WTC11 (cell line): ENCODE results near the gene RFX3. TPM values are rescaled to one million over a fixed set of nuclear protein-coding genes. Genes with fewer than 3 reads are reported as not detected.

ENCODE experiments used
- ATAC-seq: fragments of 200-7000 bp; cut with Tn5 transposase; 2 replicates; pipeline ENCODE4 v1.10.0; 2021; ENCODE audit warnings: mild to moderate bottlenecking, moderate library complexity
- CTCF ChIA-PET: fragments of 300-600 bp; sonication (Branson Sonifier 250); formaldehyde crosslinking; loops from one replicate; lab custom pipeline; 2021; ENCODE audit warnings: antibody characterized with exemption; lab: Charles Lee
- POLR2A ChIA-PET: fragments of 350-600 bp; sonication (Branson Sonifier 250); formaldehyde crosslinking; loops from one replicate; lab custom pipeline; 2021; ENCODE audit warnings: antibody characterized with exemption; lab: Charles Lee
- DNase-seq: peaks from one replicate; pipeline ENCODE4 v3.0.0; 2021; ENCODE audit warnings: low spot score
- H3K27ac Mint-ChIP-seq: 2 replicates; pipeline ENCODE4 v1.8.0; 2021; ENCODE audit warnings: mixed read lengths
- H3K27me3 Mint-ChIP-seq: 2 replicates; pipeline ENCODE4 v1.8.0; 2021; ENCODE audit warnings: low read depth, mild to moderate bottlenecking, moderate library complexity, mixed read lengths
- H3K36me3 Mint-ChIP-seq: 2 replicates; pipeline ENCODE4 v1.8.0; 2021; ENCODE audit warnings: mixed read lengths
- H3K4me1 Mint-ChIP-seq: 2 replicates; pipeline ENCODE4 v1.8.0; 2022; ENCODE audit warnings: mixed read lengths
- H3K4me3 Mint-ChIP-seq: 2 replicates; pipeline ENCODE4 v1.8.0; 2021; ENCODE audit warnings: mild to moderate bottlenecking, moderate library complexity, mixed read lengths
- H3K9me3 Mint-ChIP-seq: 2 replicates; pipeline ENCODE4 v1.8.0; 2021; ENCODE audit warnings: mixed read lengths
- ATF6 ChIP-seq: sonication (generic); formaldehyde crosslinking; IDR thresholded peaks from 2 replicates; pipeline ENCODE4 v1.8.1; 2023; ENCODE audit warnings: mild to moderate bottlenecking, missing genetic modification reagents
- CREB1 ChIP-seq: sonication (generic); formaldehyde crosslinking; IDR thresholded peaks from 2 replicates; pipeline ENCODE4 v1.8.0; 2023; ENCODE audit warnings: mild to moderate bottlenecking, missing genetic modification reagents
- FOXJ3 ChIP-seq: sonication (generic); formaldehyde crosslinking; IDR thresholded peaks from 2 replicates; pipeline ENCODE4 v1.9.0; 2021; ENCODE audit warnings: missing genetic modification reagents, mild to moderate bottlenecking, borderline replicate concordance
- FOXP1 ChIP-seq: sonication (generic); formaldehyde crosslinking; IDR thresholded peaks from 2 replicates; pipeline ENCODE4 v1.8.0; 2022; ENCODE audit warnings: missing genetic modification reagents, mild to moderate bottlenecking, moderate library complexity, borderline replicate concordance
- JAZF1 ChIP-seq: fragments of 250-450 bp; sonication (Bioruptor Pico); IDR thresholded peaks from 2 replicates; pipeline ENCODE4 v1.9.0; 2021; ENCODE audit warnings: moderate library complexity, mild to moderate bottlenecking, inconsistent platforms
- JUN ChIP-seq: sonication (generic); formaldehyde crosslinking; IDR thresholded peaks from 2 replicates; pipeline ENCODE4 v1.8.0; 2023; ENCODE audit warnings: mild to moderate bottlenecking, missing genetic modification reagents
- MXD4 ChIP-seq: fragments of 250-450 bp; sonication (Bioruptor Pico); IDR thresholded peaks from 2 replicates; pipeline ENCODE4 v1.8.0; 2021; ENCODE audit warnings: mild to moderate bottlenecking, moderate library complexity, borderline replicate concordance
- NFATC4 ChIP-seq: fragments of 250-450 bp; sonication (Bioruptor Pico); IDR thresholded peaks from 2 replicates; pipeline ENCODE4 v1.9.0; 2021; ENCODE audit warnings: mild to moderate bottlenecking
- NR2C2 ChIP-seq: sonication (generic); formaldehyde crosslinking; IDR thresholded peaks from 2 replicates; pipeline ENCODE4 v1.8.0; 2022; ENCODE audit warnings: mild to moderate bottlenecking, missing genetic modification reagents
- NR3C1 ChIP-seq: sonication (generic); formaldehyde crosslinking; conservative IDR thresholded peaks from 2 replicates; pipeline ENCODE4 v1.8.1; 2023; ENCODE audit warnings: low read depth, mild to moderate bottlenecking, missing genetic modification reagents
- PRRX2 ChIP-seq: fragments of 250-450 bp; sonication (Bioruptor Pico); IDR thresholded peaks from 2 replicates; pipeline ENCODE4 v1.8.0; 2021; ENCODE audit warnings: mild to moderate bottlenecking
- TCF7 ChIP-seq: sonication (generic); formaldehyde crosslinking; IDR thresholded peaks from 2 replicates; pipeline ENCODE4 v1.8.0; 2022; ENCODE audit warnings: mild to moderate bottlenecking, low read depth, missing genetic modification reagents, moderate library complexity
- TEAD4 ChIP-seq: sonication (generic); formaldehyde crosslinking; IDR thresholded peaks from 2 replicates; pipeline ENCODE4 v1.8.0; 2022; ENCODE audit warnings: mild to moderate bottlenecking, missing genetic modification reagents
- TP53 ChIP-seq: sonication (generic); formaldehyde crosslinking; IDR thresholded peaks from 2 replicates; pipeline ENCODE4 v1.8.1; 2023; ENCODE audit warnings: mild to moderate bottlenecking, missing genetic modification reagents
- ZNF121 ChIP-seq: sonication (generic); formaldehyde crosslinking; IDR thresholded peaks from 2 replicates; pipeline ENCODE4 v1.8.0; 2023; ENCODE audit warnings: missing genetic modification reagents
- ZNF138 ChIP-seq: sonication (generic); formaldehyde crosslinking; conservative IDR thresholded peaks from 2 replicates; pipeline ENCODE4 v1.8.1; 2022; ENCODE audit warnings: mild to moderate bottlenecking, moderate library complexity, missing genetic modification reagents
- ZNF219 ChIP-seq: sonication (generic); formaldehyde crosslinking; IDR thresholded peaks from 2 replicates; pipeline ENCODE4 v1.8.0; 2023; ENCODE audit warnings: missing genetic modification reagents, mild to moderate bottlenecking, borderline replicate concordance
- ZNF263 ChIP-seq: sonication (generic); formaldehyde crosslinking; IDR thresholded peaks from 2 replicates; pipeline ENCODE4 v1.8.1; 2022; ENCODE audit warnings: low read depth, mild to moderate bottlenecking, moderate library complexity, missing genetic modification reagents
- ZNF396 ChIP-seq: fragments of 250-450 bp; sonication (Bioruptor Pico); IDR thresholded peaks from 2 replicates; pipeline ENCODE4 v1.8.0; 2021; ENCODE audit warnings: mild to moderate bottlenecking, moderate library complexity, borderline replicate concordance
- ZNF512 ChIP-seq: sonication (generic); formaldehyde crosslinking; IDR thresholded peaks from 2 replicates; pipeline ENCODE4 v1.8.1; 2022; ENCODE audit warnings: missing genetic modification reagents, borderline replicate concordance
- ZNF532 ChIP-seq: fragments of 250-450 bp; sonication (Bioruptor Pico); IDR thresholded peaks from 2 replicates; pipeline ENCODE4 v1.9.0; 2021; ENCODE audit warnings: mild to moderate bottlenecking, borderline replicate concordance
- total RNA-seq: library from RNA; stranded (reverse); gene quantifications from 3 replicates; pipeline ENCODE4 v1.2.3, GENCODE V29; 2021
- TF ChIP-seq, protein P1 (sequence below): sonication (generic); formaldehyde crosslinking; IDR thresholded peaks from 2 replicates; pipeline ENCODE4 v1.8.1; 2023; ENCODE audit warnings: mild to moderate bottlenecking, moderate library complexity, missing genetic modification reagents

The RFX3 gene
- total RNA-seq, 1 experiment from 2014 or later: 13.7 TPM

GRCh38 chr9:3475300-3476020, 50.3 kb downstream of the RFX3 start:
- Mint-ChIP-seq H3K36me3 (no peaks in the 10 kb centered on the region; the same call in 1 of the 2 replicates), H3K9me3 (no peaks in the 10 kb centered on the region), H3K4me3 (no peak overlapping the region), H3K27me3 (no peaks in the 10 kb centered on the region), H3K27ac (no peak overlapping the region), H3K4me1 (peaks cover 37% of the 10 kb centered on the region)
- POLR2A ChIA-PET: no interaction called here
- TF ChIP-seq TCF7 (CRISPR knock-in tag) (no peak), NR2C2 (CRISPR knock-in tag) (no peak), NFATC4 (CRISPR knock-in tag) (no peak), ZNF263 (CRISPR knock-in tag) (no peak), CREB1 (CRISPR knock-in tag) (no peak), FOXP1 (CRISPR knock-in tag) (no peak), ZNF512 (no peak), JAZF1 (CRISPR knock-in tag) (no peak), ZNF396 (CRISPR knock-in tag) (no peak), TEAD4 (CRISPR knock-in tag) (no peak)
- DNase-seq (peak; percentile 12), ATAC-seq (no peak)
- CTCF ChIA-PET: interaction anchor here (0.8 to 1.0 kb wide), 2 partner anchors 18 to 34 kb away, joined by 3 to 4 read pairs; no protein-coding TSS in a partner anchor

GRCh38 chr9:3474821-3475220, 51.0 kb downstream of the RFX3 start:
- H3K27ac Mint-ChIP-seq: no peak overlapping the region
- H3K9me3 Mint-ChIP-seq: peaks cover 3% of the 10 kb centered on the region
- no peak overlapping the region for H3K4me3 Mint-ChIP-seq
- peaks cover 3% of the 10 kb centered on the region; the same call in 1 of the 2 replicates for H3K36me3 Mint-ChIP-seq
- CTCF ChIA-PET: interaction anchor here (1.0 kb wide), 1 partner anchor 19 kb away, joined by 3 read pairs; no protein-coding TSS in a partner anchor
- H3K27me3 Mint-ChIP-seq: no peaks in the 10 kb centered on the region
- ATAC-seq: no peak
- DNase-seq: no peak
- TF ChIP-seq JUN (no peak), ZNF263 (CRISPR knock-in tag) (no peak), CREB1 (CRISPR knock-in tag) (no peak), ZNF138 (CRISPR knock-in tag) (no peak), ZNF121 (CRISPR knock-in tag) (peak; percentile 85)
- peaks cover 32% of the 10 kb centered on the region for H3K4me1 Mint-ChIP-seq
- POLR2A ChIA-PET: no interaction called here

DNA sequence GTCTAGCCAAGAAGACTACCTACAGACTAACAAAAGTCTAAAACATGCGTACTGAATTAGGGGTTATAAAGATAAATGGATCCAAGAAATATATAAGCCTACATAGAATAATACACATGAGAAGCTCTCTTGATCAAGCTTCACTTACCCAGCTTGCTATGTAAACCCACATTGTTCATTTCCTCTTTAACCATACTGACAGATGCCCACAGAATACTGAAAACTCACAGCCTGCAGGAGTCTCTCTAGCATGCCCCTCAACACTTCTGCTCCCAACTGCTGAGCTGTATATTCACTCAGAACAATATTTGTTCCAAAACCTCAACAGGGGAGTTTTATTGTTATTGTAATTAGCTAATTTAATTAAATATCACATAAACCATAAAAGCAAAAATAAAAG, 52.4 kb downstream of the RFX3 start:
- peaks cover 31% of the 10 kb centered on the region for H3K4me1 Mint-ChIP-seq
- H3K27me3 Mint-ChIP-seq: no peaks in the 10 kb centered on the region
- no peak for ATAC-seq
- TF ChIP-seq MXD4 (CRISPR knock-in tag): no peak
- TF ChIP-seq ZNF219 (CRISPR knock-in tag): no peak
- no peak for TF ChIP-seq FOXJ3
- TF ChIP-seq ZNF532 (CRISPR knock-in tag): no peak
- TF ChIP-seq, protein P1, sequence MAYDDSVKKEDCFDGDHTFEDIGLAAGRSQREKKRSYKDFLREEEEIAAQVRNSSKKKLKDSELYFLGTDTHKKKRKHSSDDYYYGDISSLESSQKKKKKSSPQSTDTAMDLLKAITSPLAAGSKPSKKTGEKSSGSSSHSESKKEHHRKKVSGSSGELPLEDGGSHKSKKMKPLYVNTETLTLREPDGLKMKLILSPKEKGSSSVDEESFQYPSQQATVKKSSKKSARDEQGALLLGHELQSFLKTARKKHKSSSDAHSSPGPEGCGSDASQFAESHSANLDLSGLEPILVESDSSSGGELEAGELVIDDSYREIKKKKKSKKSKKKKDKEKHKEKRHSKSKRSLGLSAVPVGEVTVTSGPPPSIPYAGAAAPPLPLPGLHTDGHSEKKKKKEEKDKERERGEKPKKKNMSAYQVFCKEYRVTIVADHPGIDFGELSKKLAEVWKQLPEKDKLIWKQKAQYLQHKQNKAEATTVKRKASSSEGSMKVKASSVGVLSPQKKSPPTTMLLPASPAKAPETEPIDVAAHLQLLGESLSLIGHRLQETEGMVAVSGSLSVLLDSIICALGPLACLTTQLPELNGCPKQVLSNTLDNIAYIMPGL (CRISPR knock-in tag): no peak
- no peak for TF ChIP-seq ATF6 (CRISPR knock-in tag)
- TF ChIP-seq PRRX2 (CRISPR knock-in tag): no peak
- TF ChIP-seq TP53 (CRISPR knock-in tag): no peak
- no peak for TF ChIP-seq NR3C1 (CRISPR knock-in tag)

More for the DNA sequence above, 52.4 kb downstream of the RFX3 start:
- H3K36me3 Mint-ChIP-seq: peaks cover 4% of the 10 kb centered on the region; the same call in 1 of the 2 replicates
- CTCF ChIA-PET: no interaction called here
- POLR2A ChIA-PET: no interaction called here
- H3K4me3 Mint-ChIP-seq: no peak overlapping the region
- no peak for DNase-seq
- peaks cover 4% of the 10 kb centered on the region for H3K9me3 Mint-ChIP-seq
- H3K27ac Mint-ChIP-seq: no peak overlapping the region
